Spleen (tissue), 7 donors: ENCODE measurements around the gene DNASE1.
A peak's percentile ranks its signal among the peaks of the same experiment; 100 is the strongest.

Experiments
- CTCF ChIP-seq, 11 experiments: fragments of 200-600 bp in 7 of 11; fragments of 450-650 bp in 4 of 11; sonication (generic) in 4 of 11; IDR thresholded peaks in 8 of 11; conservative IDR thresholded peaks in 3 of 11; 1 replicate in 7 of 11; 2 replicates in 4 of 11; pipeline versions ENCODE4 v1.4.0 to v1.8.0; 2016 to 2021; ENCODE audit warnings: antibody characterized with exemption in 11 of 11, inconsistent platforms in 4 of 11, mild to moderate bottlenecking in 1 of 11
- POLR2A ChIP-seq, 3 donors: fragments of 450-650 bp; IDR thresholded peaks; one replicate each; pipeline ENCODE4 v1.5.1; 2017; ENCODE audit warnings: antibody characterized with exemption in 3 of 3, mild to moderate bottlenecking in 1 of 3
- POLR2AphosphoS5 ChIP-seq, 3 donors: sonication (generic); formaldehyde crosslinking; IDR thresholded peaks; one replicate each; pipeline ENCODE4 v1.5.1; 2017; ENCODE audit warnings: antibody characterized with exemption in 3 of 3
- donor health status: DM: no; HTN: no; CAD: no; lungs with moderate emphysema.
- donor health status: DM: no; HTN: no; CAD: no.
- donor health status: DM: no; HTN: no; CAD: no.

DNA sequence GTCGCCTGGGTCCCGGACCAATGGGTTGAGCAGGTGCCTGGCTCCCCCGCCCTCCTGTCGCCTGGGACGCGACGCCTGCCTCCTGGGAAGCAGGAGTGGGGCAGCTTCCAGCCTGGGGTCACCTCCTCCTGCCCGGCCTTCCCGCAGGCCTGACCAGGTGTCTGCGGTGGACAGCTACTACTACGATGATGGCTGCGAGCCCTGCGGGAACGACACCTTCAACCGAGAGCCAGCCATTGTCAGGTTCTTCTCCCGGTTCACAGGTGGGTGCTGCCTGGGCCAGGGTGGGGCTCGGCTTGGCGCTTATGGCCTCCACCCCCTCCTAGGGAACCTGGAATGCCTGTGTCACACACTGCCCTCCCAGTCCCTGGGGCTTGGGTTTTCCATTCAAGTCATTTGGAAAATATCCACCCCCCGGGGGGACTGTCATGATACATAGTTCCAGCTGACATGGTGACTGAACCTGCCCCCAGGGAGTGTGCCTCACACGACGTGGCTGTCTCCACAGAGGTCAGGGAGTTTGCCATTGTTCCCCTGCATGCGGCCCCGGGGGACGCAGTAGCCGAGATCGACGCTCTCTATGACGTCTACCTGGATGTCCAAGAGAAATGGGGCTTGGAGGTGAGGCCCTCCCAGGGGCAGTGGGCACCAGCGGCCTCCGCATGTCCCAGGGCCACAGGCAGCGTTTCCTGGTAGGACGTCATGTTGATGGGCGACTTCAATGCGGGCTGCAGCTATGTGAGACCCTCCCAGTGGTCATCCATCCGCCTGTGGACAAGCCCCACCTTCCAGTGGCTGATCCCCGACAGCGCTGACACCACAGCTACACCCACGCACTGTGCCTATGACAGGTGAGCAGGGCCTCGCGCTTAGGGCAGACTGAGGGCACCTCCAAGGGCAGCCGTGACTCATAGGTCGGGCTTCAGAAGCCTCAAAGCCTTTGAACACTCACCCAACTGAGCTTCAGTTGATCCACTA, 2.3 kb downstream of the DNASE1 start:
- no peak for TF ChIP-seq POLR2A (IDR thresholded peaks at IDR 0.05)
- peak in 1 of 3 donors; percentile 32 for TF ChIP-seq POLR2AphosphoS5 (IDR thresholded peaks at IDR 0.05)
- TF ChIP-seq CTCF (IDR thresholded peaks at IDR 0.05 in 8 of 11, conservative IDR thresholded peaks at IDR 0.05 in 3 of 11): no peak
